Caco-2 (cell line): ENCODE results near the gene LRRC37B. TPM values are rescaled to one million over a fixed set of nuclear protein-coding genes. Genes with fewer than 3 reads are reported as not detected.
"Not testable (repeated sequence)": the region's sequence is repeated elsewhere in the genome, so short reads cannot be mapped to it uniquely, and the experiment has no call there.

ENCODE experiments used
- BruUV-seq: library from RNA; stranded (reverse); fragments of 400-500 nt; replicated peaks from 2 replicates; lab custom pipeline; 2021; lab: Mats Ljungman, UMichigan
- CTCF ChIA-PET: fragments of 300-600 bp; sonication (Branson Sonifier 250); formaldehyde crosslinking; loops from one replicate; lab custom pipeline; 2022; ENCODE audit warnings: antibody characterized with exemption; lab: Charles Lee
- POLR2A ChIA-PET: fragments of 300-600 bp; sonication (Branson Sonifier 250); formaldehyde crosslinking; loops from one replicate; lab custom pipeline; 2022; ENCODE audit warnings: antibody characterized with exemption; lab: Charles Lee
- DNase-seq, 2 experiments: peaks; one replicate each; pipeline versions ENCODE4 v3.0.0 to v3.0.0-alpha.2; 2020 to 2022
- H3K27me3 ChIP-seq: replicated peaks from 2 replicates; pipeline ENCODE4 v1.6.0; 2011; ENCODE audit warnings: low read length; ENCODE audit not compliant: control insufficient read depth, insufficient read depth
- H3K36me3 ChIP-seq: 2 replicates; pipeline ENCODE4 v1.5.1; 2011; ENCODE audit warnings: low read length; ENCODE audit not compliant: control insufficient read depth, insufficient read depth
- H3K4me1 ChIP-seq: fragments of 250-450 bp; sonication (Bioruptor Pico); 2 replicates; pipeline ENCODE4 v1.5.1; 2020; ENCODE audit warnings: mild to moderate bottlenecking
- H3K4me3 ChIP-seq: 2 replicates; pipeline ENCODE4 v1.5.1; 2011; ENCODE audit warnings: low read depth, mild to moderate bottlenecking, control low read depth, low read length
- H3K9me3 ChIP-seq: fragments of 250-450 bp; sonication (Bioruptor Pico); 2 replicates; pipeline ENCODE4 v1.5.1; 2020; ENCODE audit warnings: mild to moderate bottlenecking, moderate library complexity
- H3K27ac Mint-ChIP-seq: one replicate; pipeline ENCODE4 v1.8.0; 2022; ENCODE audit warnings: mixed read lengths; ENCODE audit not compliant: unreplicated experiment
- H3K27me3 Mint-ChIP-seq: one replicate; pipeline ENCODE4 v1.8.0; 2022; ENCODE audit warnings: mixed read lengths; ENCODE audit not compliant: insufficient read depth, unreplicated experiment
- H3K36me3 Mint-ChIP-seq: one replicate; pipeline ENCODE4 v1.8.0; 2022; ENCODE audit warnings: mild to moderate bottlenecking, mixed read lengths; ENCODE audit not compliant: insufficient read depth, unreplicated experiment
- H3K4me1 Mint-ChIP-seq: one replicate; pipeline ENCODE4 v1.8.0; 2022; ENCODE audit warnings: low read depth, mixed read lengths; ENCODE audit not compliant: unreplicated experiment
- H3K4me3 Mint-ChIP-seq: one replicate; pipeline ENCODE4 v1.8.0; 2022; ENCODE audit warnings: mild to moderate bottlenecking, moderate library complexity, mixed read lengths; ENCODE audit not compliant: unreplicated experiment
- H3K9me3 Mint-ChIP-seq: one replicate; pipeline ENCODE4 v1.8.0; 2022; ENCODE audit warnings: mixed read lengths; ENCODE audit not compliant: unreplicated experiment
- intact Hi-C: fragments of 100-400 bp; cut with micrococcal nuclease; formaldehyde crosslinking; loops from one replicate; pipeline ENCODE4 v1.10.0; 2022; ENCODE audit not compliant: unreplicated experiment
- total RNA-seq: library from RNA; stranded (reverse); gene quantifications from 2 replicates; pipeline ENCODE4 v1.2.3, GENCODE V29; 2022
- TF ChIP-seq, protein P1 (sequence below), 2 experiments: fragments of 200-600 bp in 1 of 2; IDR thresholded peaks; 1 replicate in 1 of 2; 2 replicates in 1 of 2; pipeline versions ENCODE4 v1.5.1 to v1.8.0; 2011 to 2022; ENCODE audit warnings: antibody characterized with exemption in 1 of 2, control low read depth in 1 of 2, inconsistent platforms in 1 of 2, low read depth in 1 of 2, low read length in 1 of 2, mild to moderate bottlenecking in 1 of 2, moderate library complexity in 1 of 2; ENCODE audit not compliant: insufficient read depth in 1 of 2, severe bottlenecking in 1 of 2, unreplicated experiment in 1 of 2

Gene LRRC37B
- total RNA-seq, 1 experiment from 2014 or later, result 15.4 TPM

- H3K27me3 ChIP-seq, H3K27ac Mint-ChIP-seq, CTCF ChIA-PET, POLR2A ChIA-PET, H3K36me3 ChIP-seq, H3K4me3 ChIP-seq, H3K4me3 Mint-ChIP-seq, H3K9me3 ChIP-seq, H3K9me3 Mint-ChIP-seq, H3K4me1 Mint-ChIP-seq, H3K4me1 ChIP-seq, H3K27me3 Mint-ChIP-seq, intact Hi-C loops, H3K36me3 Mint-ChIP-seq, BruUV-seq: not testable (repeated sequence)
- TF ChIP-seq, protein P1, sequence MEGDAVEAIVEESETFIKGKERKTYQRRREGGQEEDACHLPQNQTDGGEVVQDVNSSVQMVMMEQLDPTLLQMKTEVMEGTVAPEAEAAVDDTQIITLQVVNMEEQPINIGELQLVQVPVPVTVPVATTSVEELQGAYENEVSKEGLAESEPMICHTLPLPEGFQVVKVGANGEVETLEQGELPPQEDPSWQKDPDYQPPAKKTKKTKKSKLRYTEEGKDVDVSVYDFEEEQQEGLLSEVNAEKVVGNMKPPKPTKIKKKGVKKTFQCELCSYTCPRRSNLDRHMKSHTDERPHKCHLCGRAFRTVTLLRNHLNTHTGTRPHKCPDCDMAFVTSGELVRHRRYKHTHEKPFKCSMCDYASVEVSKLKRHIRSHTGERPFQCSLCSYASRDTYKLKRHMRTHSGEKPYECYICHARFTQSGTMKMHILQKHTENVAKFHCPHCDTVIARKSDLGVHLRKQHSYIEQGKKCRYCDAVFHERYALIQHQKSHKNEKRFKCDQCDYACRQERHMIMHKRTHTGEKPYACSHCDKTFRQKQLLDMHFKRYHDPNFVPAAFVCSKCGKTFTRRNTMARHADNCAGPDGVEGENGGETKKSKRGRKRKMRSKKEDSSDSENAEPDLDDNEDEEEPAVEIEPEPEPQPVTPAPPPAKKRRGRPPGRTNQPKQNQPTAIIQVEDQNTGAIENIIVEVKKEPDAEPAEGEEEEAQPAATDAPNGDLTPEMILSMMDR (IDR thresholded peaks at IDR 0.05; ENCODE audit: insufficient read depth in 1 of 2, low read depth in 1 of 2, low read length in 1 of 2, severe bottlenecking in 1 of 2, unreplicated experiment in 1 of 2), result peak in 1 of 2 experiments; percentile 42
- DNase-seq, result peak in 1 of 2 experiments; percentile 43
Measured at GRCh38 chr17:32066863-32067642, 59.9 kb downstream of the LRRC37B start.

DNA sequence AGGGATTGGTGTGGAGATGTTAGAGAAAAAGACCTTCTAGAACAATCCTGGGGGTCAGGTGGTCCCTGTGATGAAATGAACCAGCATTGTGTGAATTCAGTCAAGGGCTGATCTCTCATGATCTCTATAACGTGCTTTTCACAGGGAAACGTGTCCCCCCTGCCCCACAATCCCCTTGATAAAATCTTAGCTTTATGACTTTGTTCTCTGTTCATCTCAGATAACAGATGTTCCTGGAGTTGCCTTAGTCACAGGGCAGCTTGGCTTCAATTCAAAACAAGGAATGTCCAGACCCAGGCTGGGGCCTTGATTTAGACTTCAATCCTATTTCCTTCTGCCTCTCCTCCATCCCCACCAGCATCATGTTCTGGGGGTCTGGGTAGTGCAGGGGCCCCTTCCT lies 61.9 kb downstream of the LRRC37B start:
- POLR2A ChIA-PET, H3K9me3 Mint-ChIP-seq, intact Hi-C loops, H3K27me3 ChIP-seq, H3K36me3 ChIP-seq, H3K4me1 Mint-ChIP-seq, H3K4me3 Mint-ChIP-seq, H3K4me3 ChIP-seq, H3K9me3 ChIP-seq, CTCF ChIA-PET, DNase-seq, H3K36me3 Mint-ChIP-seq, H3K27ac Mint-ChIP-seq, H3K27me3 Mint-ChIP-seq, BruUV-seq, H3K4me1 ChIP-seq: not testable (repeated sequence)

DNA sequence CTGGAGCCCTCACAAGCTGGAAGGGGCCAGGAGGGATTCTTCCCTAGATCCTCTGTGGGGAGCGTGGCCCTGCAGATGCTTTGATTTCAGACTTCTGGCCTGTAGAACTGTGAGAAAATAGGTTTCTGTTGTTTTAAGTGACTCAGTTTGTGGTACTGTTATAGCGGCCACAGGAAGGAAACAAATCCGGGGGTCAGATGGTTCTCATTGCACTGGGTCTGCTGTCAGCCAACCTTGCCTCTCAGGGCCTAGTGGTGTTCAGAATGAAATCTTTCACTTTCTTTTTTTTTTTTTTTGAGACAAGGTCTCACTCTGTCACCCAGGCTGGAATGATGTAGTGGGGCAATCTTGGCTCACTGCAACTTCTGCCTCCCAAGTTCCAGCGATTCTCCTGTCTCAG lies 64.8 kb downstream of the LRRC37B start:
- H3K36me3 Mint-ChIP-seq, H3K9me3 Mint-ChIP-seq, H3K27me3 Mint-ChIP-seq, H3K9me3 ChIP-seq, DNase-seq, POLR2A ChIA-PET, H3K4me3 Mint-ChIP-seq, H3K27ac Mint-ChIP-seq, BruUV-seq, intact Hi-C loops, H3K27me3 ChIP-seq, H3K4me1 Mint-ChIP-seq, H3K4me1 ChIP-seq, CTCF ChIA-PET, H3K36me3 ChIP-seq, H3K4me3 ChIP-seq: not testable (repeated sequence)

DNA sequence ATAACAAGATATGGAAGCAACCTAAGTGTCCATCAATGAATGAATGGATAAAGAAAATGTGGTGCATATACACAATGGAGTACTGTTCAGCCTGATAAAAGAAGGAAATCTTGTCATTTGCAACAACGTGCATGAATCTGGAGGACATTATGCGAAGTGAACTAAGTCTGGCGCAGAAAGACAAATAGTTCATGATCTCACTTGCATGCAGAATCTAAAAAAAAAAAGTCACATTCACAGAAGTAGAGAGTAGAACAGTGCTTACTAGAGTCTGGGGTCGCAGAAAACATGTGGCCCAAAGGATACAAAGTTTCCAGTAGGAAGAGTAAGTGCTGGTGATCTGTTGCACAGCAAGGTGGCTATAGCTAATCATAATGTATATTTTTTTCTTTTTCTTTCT lies 65.9 kb downstream of the LRRC37B start:
- H3K36me3 ChIP-seq, H3K27me3 Mint-ChIP-seq, H3K4me3 Mint-ChIP-seq, BruUV-seq, intact Hi-C loops, H3K27me3 ChIP-seq, H3K9me3 ChIP-seq, H3K9me3 Mint-ChIP-seq, CTCF ChIA-PET, H3K4me1 Mint-ChIP-seq, H3K4me1 ChIP-seq, H3K27ac Mint-ChIP-seq, DNase-seq, H3K4me3 ChIP-seq, H3K36me3 Mint-ChIP-seq, POLR2A ChIA-PET: not testable (repeated sequence)

- H3K9me3 Mint-ChIP-seq, H3K9me3 ChIP-seq, intact Hi-C loops, H3K4me3 ChIP-seq, H3K27me3 Mint-ChIP-seq, BruUV-seq, CTCF ChIA-PET, H3K27ac Mint-ChIP-seq, H3K4me1 ChIP-seq, H3K36me3 Mint-ChIP-seq, H3K36me3 ChIP-seq, H3K4me1 Mint-ChIP-seq, H3K4me3 Mint-ChIP-seq, H3K27me3 ChIP-seq: not testable (repeated sequence)
- POLR2A ChIA-PET, result interaction anchor here (0.6 kb wide), 1 partner anchor 246 kb away, joined by 3 read pairs; no protein-coding TSS in a partner anchor
- peak; percentile 40 to 62 for DNase-seq
Measured at GRCh38 chr17:32079753-32080152, 72.6 kb downstream of the LRRC37B start.

- H3K36me3 ChIP-seq, DNase-seq, H3K9me3 Mint-ChIP-seq, H3K4me1 Mint-ChIP-seq, BruUV-seq, H3K9me3 ChIP-seq, H3K27ac Mint-ChIP-seq, intact Hi-C loops, H3K27me3 Mint-ChIP-seq, H3K4me1 ChIP-seq, POLR2A ChIA-PET, CTCF ChIA-PET, H3K36me3 Mint-ChIP-seq, H3K27me3 ChIP-seq: not testable (repeated sequence)
- peak overlapping the region; percentile 33 for H3K4me3 ChIP-seq
- H3K4me3 Mint-ChIP-seq, result peak overlapping the region; percentile 59
Measured at GRCh38 chr17:32083550-32083979, 76.4 kb downstream of the LRRC37B start.
